GM19035 (cell line): ENCODE data around the gene KRTAP12-1.

ENCODE experiments used
- ATAC-seq: cut with Tn5 transposase; IDR thresholded peaks from one replicate; pipeline ENCODE4 v1.9.1; 2021; ENCODE audit not compliant: unreplicated experiment

Gene KRTAP12-1

GRCh38 chr21:44711327-44712202 lies 29.6 kb upstream of the KRTAP12-1 start, which contains the start of gene TSPEAR:
Gene TSPEAR, minus strand, starts transcription at chr21:44711572. Its CDS starts 58 bp downstream, at chr21:44711514.
- ATAC-seq = no peak

GRCh38 chr21:44710756-44711326 lies 28.9 kb upstream of the KRTAP12-1 start:
- ATAC-seq = no peak

DNA sequence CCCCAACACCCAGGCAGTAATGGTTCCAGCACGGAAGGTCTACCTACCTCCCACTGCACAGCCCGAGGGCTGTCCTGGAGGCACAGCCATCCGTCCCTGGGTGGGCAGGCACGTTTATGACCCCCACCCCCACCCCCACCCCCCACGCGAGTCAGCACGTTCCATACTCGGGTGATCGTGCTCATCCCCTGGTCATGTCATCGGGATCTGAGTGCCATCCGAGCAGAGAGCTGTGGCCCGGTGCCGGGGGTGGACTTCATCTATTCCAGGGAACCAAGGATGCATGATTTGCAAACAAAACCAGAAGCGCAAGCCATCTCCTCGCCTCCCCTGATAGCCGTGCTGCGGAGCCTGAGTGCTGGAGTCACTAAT lies 28.3 kb upstream of the KRTAP12-1 start:
- ATAC-seq = no peak

- no peak for ATAC-seq
Measured at GRCh38 chr21:44709426-44710293, 27.7 kb upstream of the KRTAP12-1 start.

GRCh38 chr21:44708866-44709425 lies 27.0 kb upstream of the KRTAP12-1 start:
- no peak for ATAC-seq

DNA sequence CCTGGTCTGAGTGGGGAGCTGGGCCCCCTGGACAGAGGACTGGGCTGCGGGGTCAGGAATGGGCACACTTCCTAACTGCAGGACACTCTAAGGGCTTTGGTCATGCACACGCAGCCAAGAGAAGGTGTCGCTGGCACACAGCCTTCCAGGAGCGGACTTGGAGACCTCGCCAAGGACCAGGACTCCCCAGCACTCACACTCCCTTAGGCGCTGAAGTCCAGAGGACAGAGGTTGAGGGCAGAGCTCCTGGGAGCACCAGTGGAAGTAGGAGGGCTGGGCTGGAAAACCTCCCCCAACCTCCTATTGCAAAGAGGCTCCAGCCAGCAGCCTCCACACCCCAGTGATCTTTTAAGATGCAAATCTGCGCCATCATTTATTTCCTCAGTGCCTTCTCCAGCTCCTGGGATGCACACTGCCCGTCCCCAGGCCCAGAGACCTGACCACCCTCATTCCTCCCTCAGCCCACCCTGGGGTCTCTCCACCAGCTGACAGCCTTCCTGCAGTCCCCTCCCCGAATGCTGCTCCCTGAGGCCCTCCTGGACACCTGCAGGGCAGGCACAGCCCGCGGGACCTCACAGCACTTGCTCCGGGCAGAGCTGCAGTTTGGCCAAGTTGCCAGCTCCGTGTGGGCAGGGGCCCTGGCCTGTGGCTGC lies 26.4 kb upstream of the KRTAP12-1 start:
- ATAC-seq = no peak

DNA sequence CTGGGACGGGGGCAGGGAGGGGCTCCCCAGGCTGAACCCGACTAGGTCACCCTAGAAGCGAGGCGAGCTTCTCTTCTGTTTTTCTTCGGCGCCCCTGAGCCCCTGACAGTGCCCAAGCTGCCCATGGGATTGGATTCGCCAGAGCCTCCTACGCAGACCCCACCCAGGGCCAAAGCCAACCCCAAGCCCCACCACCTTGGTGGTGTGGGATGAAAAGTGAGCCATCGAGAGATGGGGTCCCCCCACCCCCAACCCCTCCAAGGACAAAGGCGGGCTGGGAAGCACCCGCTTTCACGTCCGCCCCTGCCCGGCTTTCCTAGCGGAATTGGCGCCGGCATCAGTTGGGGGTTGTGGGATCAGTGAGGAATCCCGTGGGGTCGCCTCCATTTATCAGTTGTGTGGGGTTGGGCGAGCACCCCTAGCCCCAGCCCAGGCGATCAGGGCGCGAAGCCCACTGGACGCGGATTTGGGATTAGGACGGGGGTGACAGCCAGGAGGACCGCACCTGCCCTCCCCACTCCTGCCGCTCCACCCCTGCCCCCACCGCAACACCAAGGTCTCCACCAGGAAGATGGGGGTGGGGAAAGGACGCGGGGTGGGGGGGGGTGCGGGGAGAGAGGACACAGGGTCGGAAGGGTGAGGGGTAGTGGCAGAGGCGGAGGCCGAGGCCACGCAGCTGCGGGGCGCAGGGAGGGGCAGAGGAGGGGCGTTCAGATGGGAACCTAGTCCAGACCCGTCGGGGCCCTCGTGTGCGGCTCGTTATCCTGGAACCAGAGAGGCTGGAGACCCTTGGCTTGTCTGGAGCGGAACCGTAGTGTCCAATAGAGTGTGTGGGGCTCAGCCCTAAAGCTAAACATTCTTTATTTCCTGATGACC lies 25.0 kb upstream of the KRTAP12-1 start:
- no peak for ATAC-seq

DNA sequence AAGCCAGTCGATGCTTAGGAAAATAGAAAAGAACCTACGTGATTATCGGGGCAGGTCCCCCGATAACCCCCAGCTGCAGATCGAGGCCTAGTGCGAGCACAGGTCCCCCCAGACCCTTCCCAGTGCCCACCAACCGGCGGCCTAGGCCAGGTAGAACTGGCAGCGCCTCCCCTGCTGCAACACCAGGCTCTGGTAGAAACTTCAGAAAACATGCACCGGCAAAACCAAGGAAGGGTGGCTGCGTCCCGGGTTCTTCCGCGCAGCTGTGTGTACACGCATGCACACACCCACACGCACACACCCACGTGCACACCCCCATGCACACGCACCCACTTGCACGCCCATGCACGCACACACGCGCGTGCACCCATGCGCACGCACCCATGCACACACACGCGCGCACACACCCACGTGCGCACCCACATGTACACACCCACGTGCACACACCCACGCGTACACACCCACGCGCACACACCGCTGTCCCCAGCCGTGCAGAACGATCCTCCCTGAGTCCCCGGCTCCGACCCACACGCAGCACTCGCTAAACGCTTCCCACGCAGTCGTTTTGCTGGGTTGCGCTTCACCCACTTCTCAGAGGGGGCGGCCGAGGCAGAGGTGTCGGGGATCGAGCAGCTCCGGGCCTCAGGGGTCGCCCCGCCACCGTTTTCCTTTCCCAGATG lies 24.2 kb upstream of the KRTAP12-1 start:
- no peak for ATAC-seq

- no peak for ATAC-seq
Measured at GRCh38 chr21:44704636-44705001, 22.7 kb upstream of the KRTAP12-1 start.

GRCh38 chr21:44703731-44704635 lies 22.0 kb upstream of the KRTAP12-1 start:
- ATAC-seq = no peak

- ATAC-seq = no peak
Measured at GRCh38 chr21:44702973-44703730, 21.2 kb upstream of the KRTAP12-1 start.

GRCh38 chr21:44702111-44702972 lies 20.4 kb upstream of the KRTAP12-1 start:
- no peak for ATAC-seq

GRCh38 chr21:44701541-44701940 lies 19.6 kb upstream of the KRTAP12-1 start:
- no peak for ATAC-seq

DNA sequence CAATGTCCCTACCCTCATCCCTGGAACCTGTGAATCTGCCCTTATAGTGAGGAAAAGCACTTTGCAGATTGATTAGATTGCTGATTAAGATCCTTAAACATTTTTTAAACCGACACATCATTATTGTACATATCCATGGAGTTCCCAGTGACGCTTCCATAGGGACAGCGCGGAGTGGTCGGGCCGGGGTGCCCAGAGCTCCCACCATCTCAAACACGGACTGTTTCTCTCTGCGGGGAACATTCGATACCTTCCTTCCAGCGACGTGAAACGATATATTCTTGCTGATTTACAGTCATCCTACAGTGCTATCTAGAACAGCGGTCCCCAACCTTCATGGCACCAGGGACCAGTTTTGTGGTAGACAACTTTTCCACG lies 19.0 kb upstream of the KRTAP12-1 start:
- ATAC-seq = no peak

DNA sequence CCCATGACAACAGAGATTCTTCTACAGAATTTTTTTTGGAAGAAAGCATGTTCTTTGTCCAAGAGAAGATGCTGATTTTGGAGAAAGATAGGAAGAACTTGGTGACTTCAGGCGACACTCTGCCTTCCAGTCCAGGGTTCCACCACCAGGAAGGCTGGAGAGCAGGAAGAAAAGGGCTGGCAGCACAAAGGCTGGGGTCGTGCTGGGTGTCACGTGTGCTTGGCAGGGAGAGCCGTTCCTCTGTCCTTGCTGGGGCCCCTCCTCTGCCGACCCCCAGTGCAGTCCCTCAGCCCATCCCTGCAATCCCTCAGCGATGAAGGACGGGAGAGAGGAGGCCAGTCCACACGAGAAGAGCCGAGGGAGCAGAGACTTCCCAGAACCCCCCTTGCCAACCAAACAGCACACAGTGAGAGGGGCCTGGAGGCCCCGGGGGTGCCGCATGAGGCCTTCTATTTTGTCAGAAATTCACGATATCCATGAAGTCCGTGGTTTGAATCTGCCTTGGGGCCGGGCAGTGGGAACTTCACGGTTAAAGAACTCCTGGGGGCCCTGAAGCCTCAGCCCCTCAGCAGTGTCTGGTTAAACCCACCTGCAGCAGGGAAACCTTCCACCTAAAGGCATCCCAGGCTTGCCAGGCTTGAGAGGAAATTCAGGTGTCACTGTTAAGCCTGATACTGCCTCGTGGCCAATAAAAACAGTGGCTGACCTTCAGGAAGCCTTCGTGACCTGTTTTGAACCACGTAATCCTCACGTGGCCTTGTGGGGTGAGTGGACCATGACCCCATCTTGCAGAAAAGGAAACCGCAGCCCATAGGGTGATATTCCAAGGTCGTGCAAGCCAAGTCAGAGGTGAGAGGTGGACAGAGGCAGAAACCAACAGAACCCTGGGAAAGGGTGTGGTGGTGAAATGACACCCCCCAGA lies 18.4 kb upstream of the KRTAP12-1 start:
- no peak for ATAC-seq
